ENCODE results near the gene PLD6.

GRCh38 chr17:17206913-17207335, 791 bp upstream of the PLD6 start:
- TF ChIP-seq FOXA1 (IDR thresholded peaks at IDR 0.05) (no peak), ELF4 (IDR thresholded peaks at IDR 0.05) (no peak), SP1 (IDR thresholded peaks at IDR 0.05) (no peak), HDGF (IDR thresholded peaks at IDR 0.05; ENCODE audit: borderline replicate concordance) (no peak), BHLHE40 (IDR thresholded peaks at IDR 0.05; ENCODE audit: borderline replicate concordance) (no peak), ARNT (IDR thresholded peaks at IDR 0.05) (no peak), FOXK2 (IDR thresholded peaks at IDR 0.05) (no peak), FOXM1 (IDR thresholded peaks at IDR 0.05; ENCODE audit: borderline replicate concordance) (no peak)

All from HEK293T (cell line).